Measurements from ENCODE around the gene CSF1R.
A peak's percentile ranks its signal among the peaks of the same experiment; 100 is the strongest.

Gene CSF1R

GRCh38 chr5:150085950-150086715 is at the start of gene CSF1R:
CSF1R (minus strand) TSS chr5:150086554; CDS start chr5:150086427, 127 bp downstream.
- no peak for DNase-seq (ENCODE audit: low spot score)

GRCh38 chr5:150135557-150136304 is 49.4 kb upstream of the CSF1R start:
- DNase-seq (ENCODE audit: low spot score), result no peak

GRCh38 chr5:150134198-150134588 is 47.8 kb upstream of the CSF1R start:
- DNase-seq (ENCODE audit: low spot score), result no peak

- no peak for DNase-seq (ENCODE audit: low spot score)
These were observed 47.3 kb upstream of the CSF1R start for GRCh38 chr5:150133581-150134197.

- DNase-seq (ENCODE audit: low spot score), result no peak
These were observed 46.4 kb upstream of the CSF1R start for GRCh38 chr5:150132740-150133139.

- no peak for DNase-seq (ENCODE audit: low spot score)
These were observed 45.8 kb upstream of the CSF1R start for GRCh38 chr5:150131978-150132694.

GRCh38 chr5:150131461-150131860 is 45.1 kb upstream of the CSF1R start:
- no peak for DNase-seq (ENCODE audit: low spot score)

- DNase-seq (ENCODE audit: low spot score), result peak; percentile 69
These were observed 44.2 kb upstream of the CSF1R start for GRCh38 chr5:150130493-150130922.

GRCh38 chr5:150129813-150130492 is 43.6 kb upstream of the CSF1R start:
- DNase-seq (ENCODE audit: low spot score), result peak; percentile 87

GRCh38 chr5:150129454-150129812 is 43.1 kb upstream of the CSF1R start:
- DNase-seq (ENCODE audit: low spot score), result no peak

- no peak for DNase-seq (ENCODE audit: low spot score)
These were observed 40.5 kb upstream of the CSF1R start for GRCh38 chr5:150126921-150127265.

GRCh38 chr5:150126199-150126920 is 40.0 kb upstream of the CSF1R start:
- DNase-seq (ENCODE audit: low spot score), result no peak

GRCh38 chr5:150125334-150125733 is 39.0 kb upstream of the CSF1R start:
- DNase-seq (ENCODE audit: low spot score), result no peak

GRCh38 chr5:150124596-150124995 is 38.2 kb upstream of the CSF1R start:
- DNase-seq (ENCODE audit: low spot score), result no peak

GRCh38 chr5:150124111-150124557 is 37.8 kb upstream of the CSF1R start:
- DNase-seq (ENCODE audit: low spot score), result no peak

- no peak for DNase-seq (ENCODE audit: low spot score)
These were observed 37.2 kb upstream of the CSF1R start for GRCh38 chr5:150123542-150123941.

- no peak for DNase-seq (ENCODE audit: low spot score)
These were observed 36.5 kb upstream of the CSF1R start for GRCh38 chr5:150122536-150123481.

- DNase-seq (ENCODE audit: low spot score), result peak; percentile 80
These were observed 35.8 kb upstream of the CSF1R start for GRCh38 chr5:150122158-150122510.

- DNase-seq (ENCODE audit: low spot score), result no peak
These were observed 35.2 kb upstream of the CSF1R start for GRCh38 chr5:150121448-150122157.

Measured in iPS-NIHi11 (cell line).